ENCODE measurements around the gene KLHL11.

Gene KLHL11

GRCh38 chr17:41910701-41911391 lies 45.6 kb upstream of the KLHL11 start:
- POLR2A ChIA-PET: no interaction called here
- DNase-seq (ENCODE audit: extremely low spot score): no peak
- CTCF ChIA-PET: interaction anchor here (0.8 kb wide), 1 partner anchor 16 kb away, joined by 3 read pairs; no protein-coding TSS in a partner anchor
- no peak for TF ChIP-seq CTCF (IDR thresholded peaks at IDR 0.05; ENCODE audit: control extremely low read depth, extremely low read depth, low read depth, missing control alignments)

- DNase-seq (ENCODE audit: extremely low spot score): no peak
- POLR2A ChIA-PET: no interaction called here
- CTCF ChIA-PET: interaction anchor here (1.2 to 1.9 kb wide), 2 partner anchors 9 kb away, joined by 4 to 5 read pairs; no protein-coding TSS in a partner anchor
- TF ChIP-seq CTCF (IDR thresholded peaks at IDR 0.05; ENCODE audit: control extremely low read depth, extremely low read depth, low read depth, missing control alignments): no peak
Measured at GRCh38 chr17:41909088-41909487, 43.9 kb upstream of the KLHL11 start.

GRCh38 chr17:41907633-41908539 lies 42.7 kb upstream of the KLHL11 start:
- DNase-seq (ENCODE audit: extremely low spot score): no peak
- no peak for TF ChIP-seq CTCF (IDR thresholded peaks at IDR 0.05; ENCODE audit: control extremely low read depth, extremely low read depth, low read depth, missing control alignments)
- CTCF ChIA-PET: interaction anchor here (0.8 to 1.9 kb wide), 4 partner anchors 9 to 53 kb away, joined by 3 to 5 read pairs (median 3); no protein-coding TSS in a partner anchor
- POLR2A ChIA-PET: no interaction called here

- ChIA-PET CTCF (interaction anchor here (0.8 to 1.0 kb wide), 3 partner anchors 10 to 53 kb away, joined by 3 read pairs; no protein-coding TSS in a partner anchor), POLR2A (no interaction called here)
- no peak for TF ChIP-seq CTCF (IDR thresholded peaks at IDR 0.05; ENCODE audit: control extremely low read depth, extremely low read depth, low read depth, missing control alignments)
- DNase-seq (ENCODE audit: extremely low spot score): no peak
Measured at GRCh38 chr17:41907185-41907556, 41.9 kb upstream of the KLHL11 start.

- CTCF ChIA-PET: interaction anchor here (1.3 kb wide), 1 partner anchor 19 kb away, joined by 3 read pairs; no protein-coding TSS in a partner anchor
Measured at GRCh38 chr17:41906465-41907184, 41.4 kb upstream of the KLHL11 start.

More at GRCh38 chr17:41906465-41907184, 41.4 kb upstream of the KLHL11 start:
- TF ChIP-seq CTCF (IDR thresholded peaks at IDR 0.05; ENCODE audit: control extremely low read depth, extremely low read depth, low read depth, missing control alignments): no peak
- POLR2A ChIA-PET: no interaction called here
- no peak for DNase-seq (ENCODE audit: extremely low spot score)

Data from GM10248 (cell line).